ENCODE results near the gene TMPRSS4.
"Not testable (repeated sequence)": the region's sequence is repeated elsewhere in the genome, so short reads cannot be mapped to it uniquely, and the experiment has no call there.

TMPRSS4 gene

GRCh38 chr11:118056806-118057205 lies 20.1 kb upstream of the TMPRSS4 start:
- no peak for DNase-seq (ENCODE audit: low read depth)

GRCh38 chr11:118057251-118058145 lies 19.4 kb upstream of the TMPRSS4 start:
- DNase-seq (ENCODE audit: low read depth) = no peak

- no peak for DNase-seq (ENCODE audit: low read depth)
Measured at GRCh38 chr11:118058311-118059245, 18.3 kb upstream of the TMPRSS4 start.

GRCh38 chr11:118059246-118059940 lies 17.5 kb upstream of the TMPRSS4 start:
- DNase-seq (ENCODE audit: low read depth) = no peak

GRCh38 chr11:118060081-118060661 lies 16.7 kb upstream of the TMPRSS4 start:
- DNase-seq (ENCODE audit: low read depth) = no peak

- DNase-seq (ENCODE audit: low read depth) = no peak
Measured at GRCh38 chr11:118060869-118061268, 16.0 kb upstream of the TMPRSS4 start.

GRCh38 chr11:118061586-118062125 lies 15.2 kb upstream of the TMPRSS4 start:
- no peak for DNase-seq (ENCODE audit: low read depth)

- DNase-seq (ENCODE audit: low read depth) = not testable (repeated sequence)
Measured at GRCh38 chr11:118062181-118062580, 14.7 kb upstream of the TMPRSS4 start.

GRCh38 chr11:118062631-118063030 lies 14.2 kb upstream of the TMPRSS4 start:
- DNase-seq (ENCODE audit: low read depth) = not testable (repeated sequence)

- DNase-seq (ENCODE audit: low read depth) = no peak
Measured at GRCh38 chr11:118064956-118065355, 11.9 kb upstream of the TMPRSS4 start.

GRCh38 chr11:118065384-118065783 lies 11.5 kb upstream of the TMPRSS4 start:
- DNase-seq (ENCODE audit: low read depth) = no peak

- no peak for DNase-seq (ENCODE audit: low read depth)
Measured at GRCh38 chr11:118067006-118067405, 9.9 kb upstream of the TMPRSS4 start.

GRCh38 chr11:118068206-118068944 lies 8.5 kb upstream of the TMPRSS4 start:
- DNase-seq (ENCODE audit: low read depth) = no peak

- DNase-seq (ENCODE audit: low read depth) = no peak
Measured at GRCh38 chr11:118068945-118069612, 7.8 kb upstream of the TMPRSS4 start.

GRCh38 chr11:118071416-118072030 lies 5.4 kb upstream of the TMPRSS4 start:
- DNase-seq (ENCODE audit: low read depth) = no peak

- no peak for DNase-seq (ENCODE audit: low read depth)
Measured at GRCh38 chr11:118073554-118073953, 3.3 kb upstream of the TMPRSS4 start.

- DNase-seq (ENCODE audit: low read depth) = no peak
Measured at GRCh38 chr11:118074091-118074685, 2.7 kb upstream of the TMPRSS4 start.

- DNase-seq (ENCODE audit: low read depth) = no peak
Measured at GRCh38 chr11:118074785-118075184, 2.1 kb upstream of the TMPRSS4 start.

GRCh38 chr11:118078911-118079411 lies 2.1 kb downstream of the TMPRSS4 start:
- DNase-seq (ENCODE audit: low read depth) = no peak
